ENCODE measurements around the gene MCF2L2.
"Not testable (repeated sequence)": the region's sequence is repeated elsewhere in the genome, so short reads cannot be mapped to it uniquely, and the experiment has no call there.

Gene MCF2L2, protein sequence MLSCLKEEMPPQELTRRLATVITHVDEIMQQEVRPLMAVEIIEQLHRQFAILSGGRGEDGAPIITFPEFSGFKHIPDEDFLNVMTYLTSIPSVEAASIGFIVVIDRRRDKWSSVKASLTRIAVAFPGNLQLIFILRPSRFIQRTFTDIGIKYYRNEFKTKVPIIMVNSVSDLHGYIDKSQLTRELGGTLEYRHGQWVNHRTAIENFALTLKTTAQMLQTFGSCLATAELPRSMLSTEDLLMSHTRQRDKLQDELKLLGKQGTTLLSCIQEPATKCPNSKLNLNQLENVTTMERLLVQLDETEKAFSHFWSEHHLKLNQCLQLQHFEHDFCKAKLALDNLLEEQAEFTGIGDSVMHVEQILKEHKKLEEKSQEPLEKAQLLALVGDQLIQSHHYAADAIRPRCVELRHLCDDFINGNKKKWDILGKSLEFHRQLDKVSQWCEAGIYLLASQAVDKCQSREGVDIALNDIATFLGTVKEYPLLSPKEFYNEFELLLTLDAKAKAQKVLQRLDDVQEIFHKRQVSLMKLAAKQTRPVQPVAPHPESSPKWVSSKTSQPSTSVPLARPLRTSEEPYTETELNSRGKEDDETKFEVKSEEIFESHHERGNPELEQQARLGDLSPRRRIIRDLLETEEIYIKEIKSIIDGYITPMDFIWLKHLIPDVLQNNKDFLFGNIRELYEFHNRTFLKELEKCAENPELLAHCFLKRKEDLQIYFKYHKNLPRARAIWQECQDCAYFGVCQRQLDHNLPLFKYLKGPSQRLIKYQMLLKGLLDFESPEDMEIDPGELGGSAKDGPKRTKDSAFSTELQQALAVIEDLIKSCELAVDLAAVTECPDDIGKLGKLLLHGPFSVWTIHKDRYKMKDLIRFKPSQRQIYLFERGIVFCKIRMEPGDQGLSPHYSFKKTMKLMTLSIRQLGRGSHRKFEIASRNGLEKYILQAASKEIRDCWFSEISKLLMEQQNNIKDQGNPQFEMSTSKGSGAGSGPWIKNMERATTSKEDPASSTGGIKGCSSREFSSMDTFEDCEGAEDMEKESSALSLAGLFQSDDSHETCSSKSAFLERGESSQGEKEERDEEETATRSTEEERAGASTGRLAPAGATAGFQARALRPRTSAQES

DNA sequence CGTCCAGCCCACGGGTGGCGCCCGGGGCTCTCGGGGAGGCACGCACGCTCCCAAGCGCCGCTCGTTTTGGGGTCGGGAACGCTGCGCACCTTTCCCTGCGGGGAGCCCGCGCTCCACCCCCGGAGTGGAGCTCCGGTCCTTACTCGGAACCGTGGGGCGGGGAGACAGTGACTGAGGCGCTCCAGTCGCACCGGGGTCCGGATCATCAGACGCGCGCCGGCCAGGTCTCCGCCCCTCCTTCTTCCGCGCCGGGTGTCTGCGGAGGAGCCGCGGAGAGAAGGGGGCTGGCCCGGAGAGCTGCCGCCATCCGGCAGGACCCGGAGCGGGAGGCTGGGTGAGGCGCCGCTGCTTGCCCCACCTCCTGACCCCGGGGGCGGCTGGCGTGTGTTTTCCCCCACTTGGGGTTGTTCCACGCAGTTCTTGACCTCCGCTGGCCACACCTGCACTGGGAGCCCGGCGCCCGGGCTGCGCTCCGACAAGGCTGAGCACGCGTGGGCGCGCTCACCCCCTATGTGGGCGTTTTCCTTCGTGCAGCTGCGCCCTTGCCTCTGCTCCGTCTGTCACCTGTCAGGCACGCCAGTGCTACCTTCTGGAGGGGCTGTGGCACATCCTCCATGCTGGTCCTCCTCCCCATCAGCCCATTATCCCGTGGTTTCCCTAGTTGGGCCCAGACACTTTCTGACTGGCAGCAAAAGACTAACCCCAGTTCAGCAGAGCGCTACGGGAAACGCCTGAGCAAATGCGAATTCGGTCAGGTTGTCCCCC is at the start of gene MCF2L2:
TSS of gene MCF2L2 (minus strand) at position 173 of the 765 bp plus-strand sequence. CDS start 642 bp downstream, outside the sequence.
- no peak within 1 kb of the TSS for H3K27ac ChIP-seq
- TF ChIP-seq, protein P1, sequence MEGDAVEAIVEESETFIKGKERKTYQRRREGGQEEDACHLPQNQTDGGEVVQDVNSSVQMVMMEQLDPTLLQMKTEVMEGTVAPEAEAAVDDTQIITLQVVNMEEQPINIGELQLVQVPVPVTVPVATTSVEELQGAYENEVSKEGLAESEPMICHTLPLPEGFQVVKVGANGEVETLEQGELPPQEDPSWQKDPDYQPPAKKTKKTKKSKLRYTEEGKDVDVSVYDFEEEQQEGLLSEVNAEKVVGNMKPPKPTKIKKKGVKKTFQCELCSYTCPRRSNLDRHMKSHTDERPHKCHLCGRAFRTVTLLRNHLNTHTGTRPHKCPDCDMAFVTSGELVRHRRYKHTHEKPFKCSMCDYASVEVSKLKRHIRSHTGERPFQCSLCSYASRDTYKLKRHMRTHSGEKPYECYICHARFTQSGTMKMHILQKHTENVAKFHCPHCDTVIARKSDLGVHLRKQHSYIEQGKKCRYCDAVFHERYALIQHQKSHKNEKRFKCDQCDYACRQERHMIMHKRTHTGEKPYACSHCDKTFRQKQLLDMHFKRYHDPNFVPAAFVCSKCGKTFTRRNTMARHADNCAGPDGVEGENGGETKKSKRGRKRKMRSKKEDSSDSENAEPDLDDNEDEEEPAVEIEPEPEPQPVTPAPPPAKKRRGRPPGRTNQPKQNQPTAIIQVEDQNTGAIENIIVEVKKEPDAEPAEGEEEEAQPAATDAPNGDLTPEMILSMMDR (IDR thresholded peaks at IDR 0.05), result no peak
- no peak for TF ChIP-seq ZFX (IDR thresholded peaks at IDR 0.05; ENCODE audit: borderline replicate concordance)

DNA sequence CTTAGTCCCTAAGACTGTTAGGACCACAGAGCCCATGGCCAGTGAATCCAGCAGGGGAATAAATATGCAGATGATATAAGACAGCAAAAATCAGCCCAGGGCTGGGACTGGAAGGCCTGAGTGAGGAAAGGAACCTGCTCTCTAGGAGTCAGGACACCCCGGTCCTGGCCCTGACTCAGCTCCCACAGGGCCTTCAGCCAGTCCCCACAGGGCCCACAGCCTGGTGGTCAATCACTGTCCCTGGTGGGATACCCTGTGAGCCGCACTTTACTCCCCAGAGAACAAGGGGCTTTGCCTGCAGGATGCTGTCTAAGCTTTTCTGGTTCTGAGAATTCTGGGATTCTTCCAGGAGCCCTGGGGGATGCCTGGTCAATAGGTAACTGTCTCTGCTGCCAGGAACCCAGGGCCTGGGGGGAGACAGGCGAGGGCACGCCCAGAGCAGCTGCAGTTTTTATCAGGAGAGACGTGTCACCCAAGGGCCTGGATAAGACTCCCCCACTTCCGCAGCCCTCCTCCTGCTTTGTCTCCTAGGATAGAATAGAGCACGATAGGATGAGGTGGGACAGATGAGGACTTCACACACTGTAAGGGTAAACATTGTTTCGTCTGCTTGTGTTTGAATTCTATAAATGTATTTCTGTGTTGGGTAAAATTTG is 49.5 kb upstream of the MCF2L2 start:
- H3K27ac ChIP-seq, result no peak overlapping the region
- TF ChIP-seq, protein P1 (IDR thresholded peaks at IDR 0.05), result no peak
- TF ChIP-seq ZFX (IDR thresholded peaks at IDR 0.05; ENCODE audit: borderline replicate concordance), result no peak

DNA sequence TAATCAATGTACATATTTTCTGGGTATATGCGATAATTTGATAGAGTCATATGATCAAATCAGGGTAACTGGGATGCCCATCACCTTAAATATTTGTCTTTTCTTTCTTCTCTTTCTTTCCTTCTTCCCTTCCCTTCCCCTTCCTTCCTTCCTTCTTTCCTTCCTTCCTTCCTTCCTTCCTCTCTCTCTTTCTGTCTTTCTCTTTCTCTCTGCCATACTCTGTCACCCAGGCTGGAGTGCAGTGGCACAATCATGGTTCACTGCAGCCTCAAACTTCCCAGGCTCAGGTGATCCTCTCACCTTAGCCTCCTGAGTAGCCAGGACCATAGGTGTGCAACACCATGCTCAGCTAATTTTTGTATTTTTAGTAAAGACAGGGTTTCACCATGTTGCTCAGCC is 47.3 kb upstream of the MCF2L2 start:
- H3K27ac ChIP-seq, result not testable (repeated sequence)

DNA sequence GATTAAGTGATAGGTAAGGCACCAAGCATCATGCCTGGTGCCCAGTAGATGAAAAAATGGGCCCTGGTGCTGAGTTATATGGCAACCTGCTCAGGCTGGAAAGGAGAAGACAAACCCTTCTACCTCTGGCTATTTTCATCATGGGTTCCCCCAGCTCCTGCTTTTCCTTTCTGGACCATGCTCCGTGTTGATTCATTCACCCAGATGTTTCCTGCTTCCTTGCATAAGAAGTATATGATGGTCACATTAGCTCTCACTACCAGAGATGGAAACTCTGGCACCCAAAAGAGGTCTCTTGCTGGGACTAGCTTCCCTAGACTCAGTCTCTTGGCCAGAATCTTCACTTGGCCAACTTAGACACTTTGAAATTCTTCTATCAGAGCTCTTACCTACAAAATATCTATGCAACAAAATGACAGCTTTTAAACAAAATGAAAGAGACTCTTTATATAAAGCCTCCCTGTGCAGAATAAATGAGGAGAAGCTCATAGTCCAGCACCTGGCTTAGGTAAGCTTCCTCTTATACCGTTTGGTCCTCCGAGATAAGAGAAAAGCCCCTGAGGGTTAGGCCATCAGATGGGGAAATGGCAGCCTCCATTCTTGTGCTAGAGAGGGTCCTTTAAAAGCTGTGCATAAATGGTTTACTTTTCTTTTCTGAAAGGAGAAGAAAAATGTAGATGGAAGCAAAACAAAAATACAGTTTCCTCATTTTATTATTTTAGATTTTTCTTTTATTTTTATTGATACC is 46.8 kb upstream of the MCF2L2 start:
- TF ChIP-seq ZFX (IDR thresholded peaks at IDR 0.05; ENCODE audit: borderline replicate concordance), result no peak
- TF ChIP-seq, protein P1 (IDR thresholded peaks at IDR 0.05), result no peak
- H3K27ac ChIP-seq, result no peak overlapping the region

DNA sequence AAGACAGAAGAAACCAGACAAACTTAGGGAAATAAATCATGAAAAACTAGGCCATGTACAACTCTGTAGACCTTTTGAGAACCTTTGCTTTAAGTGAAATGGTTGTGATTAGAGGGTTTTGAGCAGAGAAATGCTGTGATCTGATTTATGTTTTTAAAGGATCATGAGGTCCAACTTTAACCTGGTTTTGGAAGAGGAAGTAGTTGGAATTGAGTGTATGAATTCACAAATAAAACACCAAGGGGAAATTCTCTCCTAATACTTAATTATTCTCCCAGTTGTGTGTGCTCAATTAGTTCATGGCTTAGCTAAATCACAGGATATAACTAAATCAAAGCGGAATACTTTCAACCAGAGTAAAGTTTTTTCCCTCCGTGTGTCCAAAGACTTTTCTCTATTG is 45.5 kb upstream of the MCF2L2 start:
- H3K27ac ChIP-seq, result no peak overlapping the region
- TF ChIP-seq, protein P1 (IDR thresholded peaks at IDR 0.05), result no peak
- no peak for TF ChIP-seq ZFX (IDR thresholded peaks at IDR 0.05; ENCODE audit: borderline replicate concordance)

DNA sequence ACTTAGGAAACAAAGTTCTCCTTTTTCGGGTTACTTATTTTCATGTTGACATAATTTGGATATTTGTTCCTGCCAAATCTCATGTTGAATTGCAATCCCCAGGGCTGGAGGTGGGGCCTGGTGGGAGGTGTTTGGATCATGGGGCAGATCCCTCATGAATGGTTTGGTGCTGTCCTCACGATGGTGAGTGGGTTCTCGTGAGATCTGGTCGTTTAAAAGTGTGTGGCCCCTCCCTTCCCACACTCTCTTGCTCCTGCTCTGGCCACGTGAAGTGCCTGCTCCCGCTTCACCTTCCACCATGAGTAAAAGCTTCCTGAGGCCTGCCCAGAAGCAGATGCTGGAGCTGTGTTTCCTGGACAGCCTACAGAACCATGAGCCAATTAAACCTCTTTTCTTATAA is 43.7 kb upstream of the MCF2L2 start:
- no peak overlapping the region for H3K27ac ChIP-seq
- TF ChIP-seq ZFX (IDR thresholded peaks at IDR 0.05; ENCODE audit: borderline replicate concordance), result no peak
- TF ChIP-seq, protein P1 (IDR thresholded peaks at IDR 0.05), result no peak

All from 22Rv1 (cell line).